AG20443 (cell line): Measurements from ENCODE around the gene GGPS1.
"Not testable (repeated sequence)": the region's sequence is repeated elsewhere in the genome, so short reads cannot be mapped to it uniquely, and the experiment has no call there.

Experiments
- DNase-seq: peaks from one replicate; pipeline ENCODE4 v3.0.0; 2012; ENCODE audit warnings: low spot score, mixed read lengths

The GGPS1 gene

DNA sequence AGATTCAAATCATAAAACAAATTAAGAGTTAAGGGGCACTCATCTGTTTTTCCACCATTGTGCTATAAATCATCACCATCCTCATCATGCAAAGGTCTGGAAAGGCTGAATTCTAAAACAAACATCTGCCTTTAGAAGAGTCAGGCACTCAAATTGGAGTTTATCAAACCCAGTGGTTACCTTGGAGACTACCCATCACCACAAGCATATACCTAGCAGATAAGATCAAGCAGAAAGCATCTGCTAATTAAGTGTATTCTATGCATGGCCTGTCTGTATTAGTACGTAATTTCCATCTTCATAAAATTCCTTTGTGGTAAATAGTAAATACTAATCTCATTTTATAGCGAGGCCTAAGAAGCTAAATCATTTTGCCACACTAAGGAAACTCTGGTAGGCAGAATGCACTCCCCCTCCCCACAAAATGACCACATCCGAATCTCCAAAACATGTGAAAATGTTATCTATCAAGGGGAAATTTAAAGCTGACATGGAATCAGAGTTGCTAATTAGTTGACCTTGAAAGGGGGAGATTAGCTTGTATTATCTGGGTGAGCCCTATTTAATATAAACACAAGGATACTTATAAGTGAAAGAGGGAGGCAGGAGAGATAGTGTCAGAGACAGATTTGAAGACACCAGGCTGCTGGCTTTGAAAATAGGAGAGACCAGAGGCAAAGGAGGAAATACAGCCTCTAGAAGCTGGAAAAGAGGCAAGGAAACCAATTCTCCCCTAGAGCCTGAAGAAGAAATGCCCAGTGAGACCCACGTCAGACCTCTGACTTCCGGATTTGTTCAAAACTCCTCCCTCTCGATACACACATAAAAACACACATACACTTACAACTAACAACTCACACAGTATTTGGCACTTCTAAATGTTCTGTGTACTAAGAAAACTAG, 23.6 kb upstream of the GGPS1 start:
- no peak for DNase-seq

DNA sequence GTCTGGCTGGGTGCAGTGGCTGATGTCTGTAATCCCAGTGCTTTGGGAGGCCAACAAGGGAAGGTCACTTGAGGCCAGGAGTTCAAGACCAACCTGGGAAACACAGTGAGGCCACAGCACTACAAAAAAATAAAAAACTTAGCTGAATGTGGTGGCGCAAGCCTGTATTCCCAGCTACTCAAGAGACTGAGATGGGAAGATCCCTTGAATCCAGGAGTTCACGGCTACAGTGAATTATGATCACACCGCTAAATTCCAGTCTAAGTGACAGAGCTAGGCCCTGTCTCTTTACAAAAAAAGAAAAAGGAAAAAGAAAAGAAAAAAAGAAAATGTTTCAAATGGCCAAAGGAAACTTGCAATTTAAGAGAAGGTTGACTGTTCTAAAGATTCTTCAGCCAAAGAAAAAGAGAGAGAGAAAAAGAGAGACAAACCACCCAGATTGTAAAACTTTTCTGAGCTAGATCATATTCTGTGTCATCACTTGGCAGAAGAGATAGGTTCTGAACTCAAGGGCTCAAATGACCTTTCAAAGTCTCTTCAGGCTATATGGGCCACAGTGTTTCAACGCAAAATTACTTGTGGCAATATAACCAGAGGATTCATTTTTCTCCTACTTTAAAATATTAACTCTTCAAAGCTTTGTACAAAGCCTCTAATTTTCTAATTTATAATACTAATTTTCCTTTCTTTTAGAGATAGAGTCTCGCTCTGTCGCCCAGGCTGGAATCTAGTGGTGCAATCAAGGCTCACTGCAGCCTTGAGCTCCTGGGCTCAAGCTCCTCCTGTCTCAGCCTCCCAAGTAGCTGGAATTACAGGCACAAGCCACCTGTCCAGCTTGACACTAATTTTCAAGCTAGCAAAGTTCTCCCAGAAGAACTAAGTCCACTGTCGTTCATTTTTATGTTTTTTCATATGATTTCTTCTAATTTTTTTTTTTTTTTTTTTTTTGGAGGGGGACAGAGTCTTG, 20.9 kb upstream of the GGPS1 start:
- DNase-seq = peak; percentile 21

DNA sequence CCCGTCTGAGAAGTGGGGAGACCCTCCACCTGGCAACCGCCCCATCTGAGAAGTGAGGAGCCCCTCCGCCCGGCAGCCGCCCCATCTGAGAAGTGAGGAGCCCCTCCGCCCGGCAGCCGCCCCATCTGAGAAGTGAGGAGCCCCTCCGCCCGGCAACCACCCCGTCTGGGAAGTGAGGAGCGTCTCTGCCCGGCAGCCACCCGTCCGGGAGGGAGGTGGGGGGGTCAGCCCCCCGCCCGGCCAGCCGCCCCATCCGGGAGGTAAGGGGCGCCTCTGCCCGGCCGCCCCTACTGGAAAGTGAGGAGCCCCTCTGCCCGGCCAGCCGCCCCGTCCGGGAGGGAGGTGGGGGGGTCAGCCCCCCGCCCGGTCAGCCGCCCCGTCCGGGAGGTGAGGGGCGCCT, 19.2 kb upstream of the GGPS1 start:
- DNase-seq = not testable (repeated sequence)

DNA sequence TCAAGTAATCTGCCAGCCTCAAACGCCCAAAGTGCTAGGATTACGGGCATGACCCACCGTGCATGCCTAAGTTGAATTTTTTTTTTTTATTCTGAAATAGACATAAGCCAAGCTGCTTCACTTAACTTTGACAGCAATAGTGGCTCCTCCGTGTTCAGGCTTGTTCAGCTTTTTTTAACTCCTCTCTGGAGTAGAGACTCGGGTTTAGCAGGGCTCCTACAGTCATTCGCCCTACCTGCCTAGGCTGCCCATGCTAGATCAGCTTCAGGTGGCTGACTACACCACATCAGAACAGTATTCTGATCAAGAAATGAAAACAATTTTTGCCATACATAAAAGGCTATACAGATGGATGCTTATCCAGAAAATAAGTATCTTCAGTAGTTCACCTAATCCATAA, 15.1 kb upstream of the GGPS1 start:
- no peak for DNase-seq

DNA sequence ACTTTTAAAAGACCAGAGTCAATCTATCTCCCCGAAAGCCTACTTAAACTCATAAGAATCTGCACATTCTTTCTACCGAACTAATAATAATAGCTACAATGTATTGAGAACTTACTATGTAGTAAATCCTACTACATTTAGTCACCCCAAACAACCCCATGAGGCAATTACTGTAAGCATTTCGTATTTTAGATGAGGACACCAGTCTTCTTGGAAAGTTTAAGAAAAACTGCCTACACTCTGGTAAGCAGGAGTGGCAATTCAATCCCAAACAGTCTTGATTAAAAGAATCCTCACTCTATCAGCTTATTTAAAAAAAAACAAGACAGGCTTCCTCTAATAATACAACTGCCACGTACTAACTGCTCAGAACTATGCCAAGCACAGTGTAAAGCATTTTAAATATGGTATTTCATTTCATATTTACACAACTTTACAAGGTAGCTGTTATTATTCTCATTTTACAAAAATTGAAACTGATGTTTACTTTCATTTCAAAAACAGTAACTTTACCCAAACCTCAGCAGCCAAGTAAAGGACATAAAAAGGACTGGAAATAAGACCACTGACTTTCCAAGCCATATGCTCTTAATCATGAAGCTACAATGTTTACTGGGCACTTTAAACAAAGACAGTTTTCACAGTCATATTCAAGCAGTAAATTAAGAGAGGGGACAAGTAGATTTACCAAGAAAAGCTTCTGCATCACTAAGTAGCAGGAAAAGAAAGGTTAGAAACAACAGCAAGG, 14.3 kb upstream of the GGPS1 start:
- DNase-seq = no peak

DNA sequence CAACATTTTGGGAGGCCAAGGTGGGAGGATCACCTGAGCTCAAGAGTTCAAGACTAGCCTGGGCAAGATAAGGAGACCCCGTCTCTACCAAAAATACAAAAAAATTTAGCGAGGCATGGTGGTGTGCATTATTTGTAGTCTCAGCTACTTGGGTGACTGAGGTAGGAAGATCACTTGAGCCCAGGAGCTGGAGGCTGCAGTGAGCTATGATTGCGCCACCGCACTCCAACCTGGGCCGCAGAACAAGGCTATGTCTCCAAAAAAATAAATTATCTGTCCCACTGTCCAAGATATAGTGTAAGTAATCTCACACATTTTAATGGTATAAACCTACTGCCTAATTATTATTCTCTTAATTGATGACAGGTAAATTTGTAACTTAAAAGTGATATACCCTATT, 13.2 kb upstream of the GGPS1 start:
- DNase-seq = no peak

DNA sequence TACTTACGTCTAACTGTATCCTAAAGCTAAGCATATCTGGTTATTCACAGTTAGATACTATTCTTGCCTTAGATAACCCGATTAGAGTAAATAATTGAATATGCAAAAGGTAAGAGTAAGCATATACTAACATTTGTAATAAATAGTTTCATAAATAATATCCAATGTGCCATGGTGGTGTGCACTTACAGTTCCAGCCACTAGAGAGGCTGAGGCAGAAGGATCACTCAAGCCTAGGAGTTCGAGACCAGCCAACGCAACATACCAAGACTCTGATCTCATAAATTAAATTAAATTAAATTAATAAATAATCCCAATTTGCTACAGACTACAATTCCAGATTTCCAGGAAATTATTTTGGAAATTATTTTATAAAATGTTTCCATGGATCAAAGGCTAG, 12.6 kb upstream of the GGPS1 start:
- no peak for DNase-seq

DNA sequence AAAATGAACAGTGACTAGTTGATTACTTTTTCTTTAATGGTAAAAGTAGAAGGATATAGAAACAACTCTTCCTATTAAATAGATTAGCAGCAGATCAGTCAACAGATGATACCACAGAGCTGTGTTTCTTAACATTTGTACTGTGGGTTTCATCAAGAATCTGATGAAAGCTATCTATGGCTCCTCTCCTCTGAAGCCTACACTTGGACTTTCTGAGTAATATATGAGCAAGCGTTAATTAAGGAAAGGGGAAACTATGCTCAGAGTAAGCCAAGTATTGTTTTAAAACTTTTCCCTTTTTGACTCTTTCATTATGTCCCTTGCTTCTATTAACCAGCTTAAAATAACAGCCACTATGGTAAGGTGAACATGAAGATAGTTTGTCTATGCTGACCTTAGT, 11.2 kb upstream of the GGPS1 start:
- peak; percentile 27 for DNase-seq

DNA sequence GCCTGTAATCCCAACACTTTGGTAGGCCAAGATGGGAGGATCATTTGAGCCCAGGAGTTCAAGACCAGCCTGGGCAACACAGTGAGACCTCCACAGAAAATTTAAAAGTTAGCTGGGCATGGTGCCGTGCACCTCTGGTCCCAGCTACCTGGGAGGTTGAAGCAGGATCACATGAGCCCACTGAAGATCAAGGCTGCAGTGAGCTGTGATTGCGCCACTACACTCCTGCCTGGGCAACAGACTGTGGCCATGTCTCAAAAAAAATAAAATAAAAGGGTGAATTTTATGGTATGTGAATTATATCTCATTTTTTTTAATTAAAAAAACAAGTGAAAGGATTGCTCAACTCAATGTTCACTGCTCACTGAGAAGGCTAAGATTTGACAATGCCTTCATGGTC, 9.1 kb upstream of the GGPS1 start:
- DNase-seq = no peak

DNA sequence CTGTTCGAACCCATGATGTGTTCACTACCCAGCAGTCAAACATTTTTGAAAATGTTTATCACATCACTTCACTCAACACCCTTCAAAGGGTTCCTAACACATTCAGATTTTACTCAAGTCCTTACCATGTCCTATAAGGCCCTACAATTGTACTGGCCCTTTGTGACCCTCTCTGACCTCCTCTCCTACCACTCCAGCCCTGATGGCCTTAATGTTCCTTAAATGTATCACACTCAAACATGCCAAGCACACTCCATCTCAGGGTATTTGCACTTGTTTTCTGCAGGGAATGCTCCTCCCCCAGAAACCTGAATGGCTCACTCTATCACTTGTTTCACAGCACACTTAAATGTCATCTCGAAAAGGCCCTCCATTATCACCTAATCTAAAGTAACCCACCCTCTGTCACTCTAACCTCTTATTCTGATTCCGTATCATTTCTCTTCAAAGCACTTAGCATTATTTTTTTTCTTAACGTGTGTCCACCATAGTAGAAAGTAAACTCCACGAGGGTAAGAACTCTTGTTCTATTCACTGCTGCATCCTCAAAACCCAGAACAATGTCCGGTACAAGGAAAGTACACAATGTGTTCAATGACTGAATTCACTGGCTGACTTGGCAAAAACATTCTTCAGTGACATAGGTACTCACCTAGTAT, 7.7 kb upstream of the GGPS1 start:
- DNase-seq = no peak

DNA sequence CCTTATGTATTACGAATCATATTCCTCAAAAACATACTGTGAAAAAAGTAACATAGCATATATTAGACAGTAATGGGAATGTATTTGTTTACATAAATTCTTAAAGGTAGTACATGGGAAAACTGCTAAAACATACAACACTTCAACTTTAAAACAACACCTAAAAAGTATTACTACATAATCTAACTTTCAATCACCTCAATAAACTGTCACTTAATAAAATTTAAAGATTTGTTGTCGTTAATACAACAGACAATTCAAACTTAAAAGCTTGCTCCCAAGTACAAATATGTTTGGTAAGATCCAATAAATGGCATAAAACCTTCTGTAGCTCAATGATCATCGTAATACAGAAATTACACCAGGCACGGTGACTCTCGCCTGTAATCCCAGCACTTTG, 4.1 kb upstream of the GGPS1 start:
- no peak for DNase-seq

DNA sequence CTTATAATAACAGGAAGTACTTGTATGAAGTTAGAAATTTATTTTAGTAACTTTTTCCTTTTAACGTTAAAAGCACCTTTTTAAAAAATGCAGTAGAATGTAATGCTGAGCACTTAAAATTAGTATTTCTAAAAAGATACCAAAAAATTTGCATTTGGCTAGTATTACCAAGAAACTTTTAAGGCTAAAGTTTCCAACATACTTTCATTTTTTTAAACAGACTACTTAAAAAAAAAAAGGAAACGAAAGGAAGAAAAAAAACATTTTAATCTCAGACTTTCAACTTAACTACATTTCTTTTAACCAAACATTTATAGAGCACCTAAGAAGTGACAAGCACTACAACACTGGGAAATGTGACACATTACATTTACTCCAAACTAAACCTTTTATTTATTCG, 3.2 kb upstream of the GGPS1 start:
- no peak for DNase-seq

DNA sequence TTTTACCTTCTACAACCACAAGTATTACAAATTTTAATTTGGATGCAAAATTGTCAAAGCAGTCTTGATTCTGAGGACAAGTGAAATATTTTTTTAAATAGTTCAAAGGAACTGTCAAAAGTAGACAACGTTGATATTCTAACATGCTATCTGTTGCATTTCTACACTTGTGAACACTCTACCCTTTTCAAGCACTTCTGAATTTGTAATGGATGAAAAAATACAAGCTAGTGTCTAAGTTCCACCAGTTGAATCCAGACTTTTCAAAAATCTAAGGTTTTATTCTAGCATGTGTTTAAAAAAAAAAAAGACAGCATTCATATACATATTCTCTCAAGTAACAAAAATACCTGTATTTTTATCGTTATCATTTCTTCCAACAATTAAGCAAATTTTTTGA, 2.5 kb upstream of the GGPS1 start:
- no peak for DNase-seq

DNA sequence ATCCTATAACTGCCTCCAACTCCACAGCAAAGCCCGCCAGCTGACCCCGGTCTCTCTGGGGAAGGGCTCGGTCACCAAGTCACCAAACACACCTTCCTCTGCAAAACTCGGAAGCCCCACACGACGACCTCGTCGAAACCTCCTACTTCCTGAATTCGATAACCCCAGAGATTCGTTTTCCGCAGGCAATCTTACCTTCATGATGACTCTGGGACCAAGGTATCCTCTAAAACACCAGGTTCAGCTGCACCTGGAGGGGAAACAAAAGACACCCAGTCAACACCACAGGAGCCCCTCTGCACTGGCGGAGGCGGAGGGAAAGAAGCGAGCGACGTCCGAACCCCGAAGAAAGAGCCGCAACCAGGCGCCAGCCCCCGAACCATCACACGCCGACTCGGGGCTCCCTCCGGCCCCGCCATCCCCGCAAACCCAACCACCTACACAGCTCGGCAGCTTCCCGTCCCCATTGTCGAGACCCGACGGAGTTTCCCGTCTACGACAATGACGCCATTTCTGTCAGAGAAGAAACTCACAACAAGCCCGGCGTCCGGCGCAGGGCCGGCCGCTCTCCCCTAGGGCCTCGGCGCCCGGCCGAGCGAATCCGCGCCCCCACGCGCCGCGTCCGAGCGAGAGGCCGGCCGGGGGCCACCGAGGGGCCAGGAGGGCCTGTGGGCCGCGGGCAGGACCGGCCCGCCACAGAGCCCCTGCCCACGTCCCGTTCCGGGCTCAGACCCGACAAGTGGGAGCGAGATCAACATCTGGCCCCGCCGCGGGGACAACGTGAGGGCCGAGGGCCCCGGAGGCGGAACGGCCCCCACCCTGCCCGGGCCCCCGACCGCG, 1.4 kb upstream of the GGPS1 start:
- peak; percentile 53 for DNase-seq

DNA sequence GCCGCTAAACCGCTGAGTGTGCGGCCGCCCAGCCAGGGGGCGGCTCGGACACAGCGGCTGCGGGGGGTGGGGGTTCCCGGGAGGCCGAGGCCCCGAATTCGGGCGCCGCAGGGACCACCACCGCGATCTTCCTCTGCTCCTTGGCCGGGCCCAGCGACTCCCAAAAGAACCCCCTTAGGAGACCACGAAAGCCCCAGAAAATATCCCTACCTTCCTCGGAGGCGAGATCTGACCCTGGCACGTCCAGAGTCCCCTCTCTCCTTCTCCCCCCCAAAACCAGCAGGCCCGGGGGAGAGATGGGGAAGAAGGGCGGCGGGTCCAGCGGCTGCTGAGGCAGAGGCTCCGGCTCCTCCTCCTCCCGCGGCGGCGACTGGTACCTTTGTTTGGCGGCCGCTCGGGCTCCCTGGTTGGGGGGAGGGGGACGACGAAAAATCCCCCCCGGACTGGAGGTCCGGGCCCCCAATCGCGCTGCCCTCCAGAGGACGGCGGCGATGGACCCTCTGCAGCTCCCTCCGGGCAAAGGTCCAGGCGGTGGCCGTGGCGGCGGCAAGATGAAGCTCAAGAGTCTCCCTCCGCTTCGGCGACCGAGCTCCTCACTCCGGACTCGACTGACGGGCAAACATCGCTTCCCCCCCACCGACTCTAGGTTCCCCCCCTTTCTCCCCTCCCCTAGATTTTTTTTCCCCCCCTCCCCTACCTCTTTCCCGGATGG, 655 bp upstream of the GGPS1 start, which contains the start of gene ARID4B:
Gene ARID4B (minus strand): TSS at position 621 of the 712 bp plus-strand sequence. CDS start 1,260 bp downstream, outside the sequence.
- DNase-seq = peak; percentile 62

DNA sequence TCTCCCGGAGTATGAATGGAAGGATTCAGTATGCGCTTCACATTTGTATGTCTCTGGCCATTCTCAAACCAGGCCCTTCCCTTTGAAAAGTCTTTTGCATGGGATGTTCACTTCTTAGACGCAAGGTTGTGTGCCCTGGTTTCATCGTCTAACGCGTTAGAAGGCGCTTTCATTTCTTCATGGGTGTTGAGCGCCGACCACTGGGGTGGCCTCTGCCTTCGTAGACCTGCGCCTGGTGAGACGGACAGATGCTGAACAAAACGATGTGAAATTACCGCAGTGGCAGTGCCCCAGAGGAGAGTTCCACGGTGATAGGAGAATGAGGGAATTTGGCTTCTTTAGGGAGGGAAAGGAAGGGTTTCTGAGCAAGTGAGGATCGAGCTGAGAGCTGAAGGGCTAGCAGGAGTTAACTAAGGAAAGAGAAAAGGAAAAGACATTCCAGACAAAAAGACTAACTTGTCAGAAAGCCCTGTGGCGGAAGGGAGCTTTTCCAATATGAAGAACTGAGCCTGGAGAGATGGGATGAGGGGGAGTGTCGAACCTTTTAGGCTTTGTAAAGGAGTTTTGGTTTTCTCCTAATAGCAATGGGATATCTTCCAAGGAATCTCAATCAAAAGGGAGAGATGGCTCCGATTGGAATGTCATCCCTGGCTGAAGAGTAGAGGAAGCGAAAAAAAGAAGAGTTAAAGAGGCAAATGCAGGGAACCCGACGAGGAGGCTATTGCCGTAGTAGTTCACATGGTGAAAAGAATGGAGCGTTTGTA, 951 bp downstream of the GGPS1 start:
- peak; percentile 21 for DNase-seq

DNA sequence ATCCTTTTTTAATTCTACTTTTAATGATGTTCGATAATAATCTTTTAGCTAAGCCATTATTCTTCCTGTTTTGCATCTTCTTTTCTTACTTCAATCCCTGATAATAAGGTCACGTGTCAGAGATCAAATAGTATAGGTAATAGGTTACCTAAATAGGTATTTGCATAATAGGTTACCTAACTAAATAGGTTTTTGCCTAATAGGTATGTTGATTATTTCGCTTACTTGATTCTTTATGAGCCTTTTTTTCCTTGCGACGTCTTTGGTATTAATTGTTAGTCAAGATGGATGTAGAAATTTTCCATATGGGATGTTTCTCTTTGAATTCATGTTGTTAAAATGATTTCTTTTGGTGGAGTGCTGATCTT, 2.5 kb downstream of the GGPS1 start:
- no peak for DNase-seq

DNA sequence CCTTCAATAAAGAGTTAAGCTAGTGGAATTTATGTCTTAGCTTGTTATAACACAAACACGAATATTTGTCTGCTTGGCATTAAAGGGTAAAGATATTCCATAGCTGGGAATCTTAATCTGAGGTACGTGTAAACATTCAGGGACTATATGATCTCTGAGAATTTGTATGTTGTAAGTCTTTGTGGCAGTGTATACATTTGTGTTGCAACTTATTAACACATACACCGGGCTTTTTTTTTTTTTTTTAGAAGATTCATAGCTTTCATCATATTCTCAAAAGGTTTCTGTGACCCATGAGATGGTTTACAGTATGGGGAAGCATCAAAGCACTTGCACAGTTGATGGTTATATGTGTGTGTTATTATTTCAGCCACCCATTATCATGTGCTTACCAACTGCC, 3.0 kb downstream of the GGPS1 start:
- DNase-seq = no peak

DNA sequence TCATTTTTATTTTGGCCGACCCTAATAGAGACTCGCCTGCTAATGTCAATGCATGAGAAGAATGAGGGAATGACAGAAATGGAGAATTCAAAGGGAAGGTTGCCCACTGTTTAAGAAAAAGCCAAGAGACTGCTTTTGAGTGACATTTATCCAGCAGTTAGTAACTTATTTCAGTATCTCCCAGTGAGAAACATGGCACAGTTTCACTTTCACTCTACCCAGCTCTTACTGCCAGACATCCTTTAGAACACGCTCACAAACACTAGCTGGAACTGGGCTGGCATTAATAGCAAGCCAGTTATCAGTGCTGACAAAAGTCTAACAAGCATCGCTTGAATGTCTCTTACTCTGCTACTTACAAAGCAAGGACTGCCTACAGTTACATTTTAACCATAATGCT, 8.5 kb downstream of the GGPS1 start:
- no peak for DNase-seq
